ENCODE results near the gene SSH2. TPM values are rescaled to one million over a fixed set of nuclear protein-coding genes. Genes with fewer than 3 reads are reported as not detected.

The SSH2 gene
- total RNA-seq, 2 experiments from 2014 or later = 39.4 to 73.9 TPM

GRCh38 chr17:29848737-29849136 lies 81.3 kb downstream of the SSH2 start:
- Histone ChIP-seq H3K4me3 (ENCODE audit: low read depth, low read length, poor library complexity, severe bottlenecking) (no peak overlapping the region), H3K4me2 (ENCODE audit: low read length) (no peak overlapping the region), H3K4me1 (ENCODE audit: insufficient read depth, low read length, poor library complexity, severe bottlenecking) (peaks cover 11% of the 10 kb centered on the region), H3K79me2 (ENCODE audit: insufficient read depth, low read depth, low read length) (peaks cover 8% of the 10 kb centered on the region; the same call in 1 of the 2 replicates), H3K36me3 (ENCODE audit: insufficient read depth, low read length) (peaks cover 34% of the 10 kb centered on the region), H4K20me1 (ENCODE audit: insufficient read depth, low read length) (peaks cover 4% of the 10 kb centered on the region; the same call in 1 of the 2 replicates), H3K9me3 (ENCODE audit: low read length) (no peaks in the 10 kb centered on the region), H2AFZ (ENCODE audit: low read length) (no peak overlapping the region), H3K27ac (ENCODE audit: low read depth, low read length, poor library complexity, severe bottlenecking) (no peak overlapping the region), H3K9me2 (ENCODE audit: insufficient read depth, low read length) (no peaks in the 10 kb centered on the region)
- POLR2A ChIA-PET = no interaction called here
- intact Hi-C loops (cut with micrococcal nuclease; ENCODE audit: unreplicated experiment) = no loop called here
- BruUV-seq (replicated peaks) = no TSS peak
- CTCF ChIA-PET (ENCODE audit: unreplicated experiment) = no interaction called here
- DNase-seq (ENCODE audit: low spot score) = no peak
- TF ChIP-seq EZH2phosphoT487 (IDR thresholded peaks at IDR 0.05; ENCODE audit: borderline replicate concordance, low read depth, low read length) (no peak), CTCF (conservative IDR thresholded peaks at IDR 0.05; ENCODE audit: low read length) (no peak)

GRCh38 chr17:29847527-29848400 lies 82.3 kb downstream of the SSH2 start:
- BruUV-seq (replicated peaks) = no TSS peak
- H3K4me2 ChIP-seq (ENCODE audit: low read length) = no peak overlapping the region

More at GRCh38 chr17:29847527-29848400, 82.3 kb downstream of the SSH2 start:
- Histone ChIP-seq H2AFZ (ENCODE audit: low read length) (no peak overlapping the region), H3K4me3 (ENCODE audit: low read depth, low read length, poor library complexity, severe bottlenecking) (no peak overlapping the region), H3K27ac (ENCODE audit: low read depth, low read length, poor library complexity, severe bottlenecking) (no peak overlapping the region), H3K36me3 (ENCODE audit: insufficient read depth, low read length) (peaks cover 34% of the 10 kb centered on the region), H3K9me2 (ENCODE audit: insufficient read depth, low read length) (no peaks in the 10 kb centered on the region), H3K79me2 (ENCODE audit: insufficient read depth, low read depth, low read length) (peaks cover 5% of the 10 kb centered on the region; the same call in 1 of the 2 replicates), H3K4me1 (ENCODE audit: insufficient read depth, low read length, poor library complexity, severe bottlenecking) (peaks cover 11% of the 10 kb centered on the region), H3K9me3 (ENCODE audit: low read length) (no peaks in the 10 kb centered on the region), H4K20me1 (ENCODE audit: insufficient read depth, low read length) (peaks cover 4% of the 10 kb centered on the region; the same call in 1 of the 2 replicates)
- TF ChIP-seq CTCF (conservative IDR thresholded peaks at IDR 0.05; ENCODE audit: low read length) = no peak
- no peak for TF ChIP-seq EZH2phosphoT487 (IDR thresholded peaks at IDR 0.05; ENCODE audit: borderline replicate concordance, low read depth, low read length)
- CTCF ChIA-PET (ENCODE audit: unreplicated experiment) = no interaction called here
- POLR2A ChIA-PET = no interaction called here
- DNase-seq (ENCODE audit: low spot score) = no peak
- intact Hi-C loops (cut with micrococcal nuclease; ENCODE audit: unreplicated experiment) = no loop called here

Measured in OCI-LY7 (cell line).